GM19328 (cell line): ENCODE measurements around the gene MZF1.

Experiments
- ATAC-seq: cut with Tn5 transposase; IDR thresholded peaks from one replicate; pipeline ENCODE4 v1.9.1; 2021; ENCODE audit warnings: mild to moderate bottlenecking, moderate library complexity; ENCODE audit not compliant: unreplicated experiment

MZF1 gene

GRCh38 chr19:58570770-58571574 is 2.2 kb downstream of the MZF1 start:
- ATAC-seq = no peak

- no peak for ATAC-seq
These were observed 3.0 kb downstream of the MZF1 start for GRCh38 chr19:58569943-58570670.

- ATAC-seq = no peak
These were observed 3.8 kb downstream of the MZF1 start for GRCh38 chr19:58569191-58569942.

- ATAC-seq = no peak
These were observed 4.5 kb downstream of the MZF1 start for GRCh38 chr19:58568453-58569130.

- no peak for ATAC-seq
These were observed 6.1 kb downstream of the MZF1 start for GRCh38 chr19:58566989-58567388.

- ATAC-seq = no peak
These were observed 9.3 kb downstream of the MZF1 start for GRCh38 chr19:58563823-58564222.

GRCh38 chr19:58563034-58563573 is 10.0 kb downstream of the MZF1 start:
- ATAC-seq = no peak

GRCh38 chr19:58562122-58563033 is 10.8 kb downstream of the MZF1 start:
- no peak for ATAC-seq

- no peak for ATAC-seq
These were observed 11.6 kb downstream of the MZF1 start for GRCh38 chr19:58561373-58562121.

GRCh38 chr19:58560921-58561320 is 12.2 kb downstream of the MZF1 start:
- ATAC-seq = no peak

- ATAC-seq = no peak
These were observed 12.9 kb downstream of the MZF1 start for GRCh38 chr19:58560007-58560887.

- ATAC-seq = no peak
These were observed 13.7 kb downstream of the MZF1 start for GRCh38 chr19:58559275-58560006.

GRCh38 chr19:58558623-58559274 is 14.4 kb downstream of the MZF1 start:
- ATAC-seq = peak; percentile 57

GRCh38 chr19:58558066-58558622 is 15.0 kb downstream of the MZF1 start, which contains the start of gene UBE2M:
Gene UBE2M, minus strand, starts transcription at chr19:58558611. Its CDS starts 230 bp downstream, at chr19:58558381.
- ATAC-seq = no peak

- ATAC-seq = no peak
These were observed 15.7 kb downstream of the MZF1 start for GRCh38 chr19:58557221-58558065.
